Measurements from ENCODE around the gene FAM219A. TPM values are rescaled to one million over a fixed set of nuclear protein-coding genes. Genes with fewer than 3 reads are reported as not detected.

Gene FAM219A
- total and polyA plus RNA-seq, 3 donors from 2014 or later = 12.2 to 17.9 (median 12.6) TPM

DNA sequence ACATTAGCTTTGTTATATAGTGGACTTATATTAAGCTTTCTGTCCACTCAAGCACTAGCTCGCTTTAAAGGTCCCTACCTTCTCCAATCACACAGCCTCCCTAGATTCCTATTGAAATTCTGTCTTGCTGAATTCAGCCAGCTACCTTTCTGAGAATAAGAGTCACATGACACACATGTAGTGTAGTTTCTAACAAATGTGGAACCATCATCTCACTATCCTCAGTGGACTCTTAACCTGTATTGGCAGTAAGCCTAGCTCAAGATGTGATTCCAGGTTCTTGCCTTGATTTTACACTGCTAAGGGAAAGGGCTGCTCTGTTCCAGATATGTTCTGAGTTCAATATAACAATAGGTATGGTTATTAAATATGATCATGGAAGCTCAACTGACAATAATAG is 11.4 kb downstream of the FAM219A start:
- H3K27me3 ChIP-seq = no peaks in the 10 kb centered on the region
- no peak for DNase-seq
- intact Hi-C loops (cut with DNase I; ENCODE audit: low total_unique reads) = no loop called here
- no peak overlapping the region for H3K27ac ChIP-seq
- no peak overlapping the region for H3K4me3 ChIP-seq
- no peaks in the 10 kb centered on the region for H3K9me3 ChIP-seq
- WGBS, 2 donors = 96 to 100% methylated on average over 1 of the region's 1 CpG
- no peaks in the 10 kb centered on the region for H3K4me1 ChIP-seq
- H3K36me3 ChIP-seq (ENCODE audit: low read depth, missing control alignments) = no peaks in the 10 kb centered on the region
- TF ChIP-seq, protein P1, sequence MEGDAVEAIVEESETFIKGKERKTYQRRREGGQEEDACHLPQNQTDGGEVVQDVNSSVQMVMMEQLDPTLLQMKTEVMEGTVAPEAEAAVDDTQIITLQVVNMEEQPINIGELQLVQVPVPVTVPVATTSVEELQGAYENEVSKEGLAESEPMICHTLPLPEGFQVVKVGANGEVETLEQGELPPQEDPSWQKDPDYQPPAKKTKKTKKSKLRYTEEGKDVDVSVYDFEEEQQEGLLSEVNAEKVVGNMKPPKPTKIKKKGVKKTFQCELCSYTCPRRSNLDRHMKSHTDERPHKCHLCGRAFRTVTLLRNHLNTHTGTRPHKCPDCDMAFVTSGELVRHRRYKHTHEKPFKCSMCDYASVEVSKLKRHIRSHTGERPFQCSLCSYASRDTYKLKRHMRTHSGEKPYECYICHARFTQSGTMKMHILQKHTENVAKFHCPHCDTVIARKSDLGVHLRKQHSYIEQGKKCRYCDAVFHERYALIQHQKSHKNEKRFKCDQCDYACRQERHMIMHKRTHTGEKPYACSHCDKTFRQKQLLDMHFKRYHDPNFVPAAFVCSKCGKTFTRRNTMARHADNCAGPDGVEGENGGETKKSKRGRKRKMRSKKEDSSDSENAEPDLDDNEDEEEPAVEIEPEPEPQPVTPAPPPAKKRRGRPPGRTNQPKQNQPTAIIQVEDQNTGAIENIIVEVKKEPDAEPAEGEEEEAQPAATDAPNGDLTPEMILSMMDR (IDR thresholded peaks at IDR 0.05) = no peak
- TF ChIP-seq POLR2A (IDR thresholded peaks at IDR 0.05) = no peak

DNA sequence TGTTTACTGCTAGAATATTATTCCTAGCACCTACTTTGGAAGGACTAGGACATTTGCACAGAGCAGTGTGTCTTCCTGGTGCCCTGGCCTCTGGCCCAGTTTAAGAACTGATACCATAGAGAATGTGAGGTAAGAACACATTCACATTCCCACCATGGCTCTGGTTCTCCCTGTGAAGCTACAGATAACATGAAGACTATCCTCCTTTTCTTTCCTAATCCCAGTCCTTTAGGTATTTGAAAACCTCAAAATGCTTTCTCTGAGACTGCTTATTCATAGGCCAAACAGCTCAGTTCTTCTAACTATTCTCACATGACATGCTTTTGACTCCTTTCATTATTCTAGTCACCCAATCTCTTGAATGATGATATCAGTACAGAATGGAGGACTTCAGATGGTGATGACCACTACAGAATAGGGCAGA is 11.9 kb downstream of the FAM219A start:
- Histone ChIP-seq H3K27ac (no peak overlapping the region), H3K4me3 (no peak overlapping the region), H3K4me1 (no peaks in the 10 kb centered on the region), H3K27me3 (no peaks in the 10 kb centered on the region), H3K36me3 (ENCODE audit: low read depth, missing control alignments) (no peaks in the 10 kb centered on the region), H3K9me3 (no peaks in the 10 kb centered on the region)
- intact Hi-C loops (cut with DNase I; ENCODE audit: low total_unique reads) = no loop called here
- TF ChIP-seq POLR2A (IDR thresholded peaks at IDR 0.05) = no peak
- TF ChIP-seq, protein P1 (IDR thresholded peaks at IDR 0.05) = no peak
- DNase-seq = no peak

DNA sequence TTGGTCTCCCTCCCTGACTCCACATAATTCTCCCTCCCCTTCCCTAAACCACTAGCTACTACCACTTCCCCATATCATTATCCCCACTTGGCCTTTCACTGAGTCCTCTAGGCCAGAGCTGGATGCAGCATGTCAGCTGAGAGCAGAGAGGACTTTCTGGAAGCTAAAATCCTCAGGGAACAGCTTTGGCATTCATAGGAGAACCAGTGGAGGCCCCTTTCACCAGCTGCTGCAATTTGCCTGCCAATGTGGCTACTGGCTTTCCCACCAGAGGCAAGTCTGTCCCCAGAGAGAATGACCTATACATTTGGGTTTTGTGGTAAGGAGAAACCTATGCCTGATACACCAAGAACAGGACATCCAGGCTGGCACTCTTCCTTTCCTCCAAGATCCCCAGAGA is 14.4 kb downstream of the FAM219A start:
- no peaks in the 10 kb centered on the region for H3K4me1 ChIP-seq
- H3K9me3 ChIP-seq = no peaks in the 10 kb centered on the region
- TF ChIP-seq, protein P1 (IDR thresholded peaks at IDR 0.05) = no peak
- no peak for TF ChIP-seq POLR2A (IDR thresholded peaks at IDR 0.05)
- DNase-seq = no peak
- H3K36me3 ChIP-seq (ENCODE audit: low read depth, missing control alignments) = no peaks in the 10 kb centered on the region
- H3K27me3 ChIP-seq = no peaks in the 10 kb centered on the region
- H3K4me3 ChIP-seq = no peak overlapping the region
- intact Hi-C loops (cut with DNase I; ENCODE audit: low total_unique reads) = no loop called here
- no peak overlapping the region for H3K27ac ChIP-seq

DNA sequence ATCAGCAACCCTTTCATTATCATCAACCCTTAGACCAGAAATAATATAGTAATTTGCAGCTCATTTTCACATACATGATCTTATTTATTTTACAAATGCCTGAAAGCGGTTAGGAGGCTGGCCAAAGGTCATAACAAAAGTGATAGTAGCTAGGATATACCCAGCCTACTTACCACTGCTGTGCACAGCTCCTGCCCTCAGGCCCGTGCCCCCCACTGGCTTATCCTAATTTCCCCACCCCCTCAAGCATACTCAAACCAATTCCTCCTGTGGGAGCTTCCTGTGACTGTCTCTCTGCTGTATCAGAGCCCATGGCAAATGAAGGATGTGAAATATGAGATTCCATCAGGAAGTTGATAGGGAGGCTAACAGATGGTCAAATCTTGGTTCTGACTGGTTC is 14.8 kb downstream of the FAM219A start:
- intact Hi-C loops (cut with DNase I; ENCODE audit: low total_unique reads) = no loop called here
- no peak for TF ChIP-seq POLR2A (IDR thresholded peaks at IDR 0.05)
- TF ChIP-seq, protein P1 (IDR thresholded peaks at IDR 0.05) = no peak
- 81 to 88% methylated on average over 2 of the region's 2 CpGs for WGBS, 2 donors
- Histone ChIP-seq H3K36me3 (ENCODE audit: low read depth, missing control alignments) (no peaks in the 10 kb centered on the region), H3K9me3 (no peaks in the 10 kb centered on the region), H3K4me3 (no peak overlapping the region), H3K27ac (no peak overlapping the region), H3K4me1 (no peaks in the 10 kb centered on the region), H3K27me3 (no peaks in the 10 kb centered on the region)
- DNase-seq = no peak

DNA sequence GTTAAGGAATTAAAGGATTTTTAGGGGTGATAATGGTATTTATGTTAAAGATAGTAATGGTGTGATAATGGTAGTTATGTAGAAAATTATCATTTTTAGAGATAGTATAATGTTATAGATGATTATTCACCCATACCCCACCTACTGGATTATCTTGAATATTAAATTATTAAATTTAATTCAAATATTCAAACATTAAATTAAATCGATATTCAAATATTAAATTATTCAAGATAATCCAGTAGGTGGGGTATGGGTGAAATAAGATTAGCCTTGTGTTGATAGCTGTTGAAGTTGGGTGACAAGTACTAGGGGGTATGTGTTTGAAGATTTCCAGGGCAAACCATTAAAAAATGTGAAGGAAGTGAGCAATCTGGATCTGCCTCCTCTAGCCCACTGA is 15.6 kb downstream of the FAM219A start:
- DNase-seq = no peak
- Histone ChIP-seq H3K36me3 (ENCODE audit: low read depth, missing control alignments) (no peaks in the 10 kb centered on the region), H3K4me3 (no peak overlapping the region), H3K27me3 (no peaks in the 10 kb centered on the region), H3K9me3 (no peaks in the 10 kb centered on the region), H3K27ac (no peak overlapping the region), H3K4me1 (no peaks in the 10 kb centered on the region)
- intact Hi-C loops (cut with DNase I; ENCODE audit: low total_unique reads) = no loop called here
- WGBS, 2 donors = 92 to 94% methylated on average over 1 of the region's 1 CpG
- no peak for TF ChIP-seq POLR2A (IDR thresholded peaks at IDR 0.05)
- TF ChIP-seq, protein P1 (IDR thresholded peaks at IDR 0.05) = no peak

All from testis (tissue), 3 donors.